Panc1 (cell line): ENCODE results near the gene GNB1. TPM values are rescaled to one million over a fixed set of nuclear protein-coding genes. Genes with fewer than 3 reads are reported as not detected.

Experiments used
- ATAC-seq: fragments of 200-7000 bp; cut with Tn5 transposase; 2 replicates; pipeline ENCODE4 v1.9.1; 2020; ENCODE audit warnings: mild to moderate bottlenecking, moderate library complexity
- BruUV-seq: library from RNA; stranded (reverse); fragments of 400-500 nt; replicated peaks from 2 replicates; lab custom pipeline; 2021; lab: Mats Ljungman, UMichigan
- CTCF ChIA-PET: fragments of 300-600 bp; sonication (Branson Sonifier 250); formaldehyde crosslinking; loops from one replicate; lab custom pipeline; 2022; ENCODE audit warnings: antibody characterized with exemption; lab: Charles Lee
- POLR2A ChIA-PET: fragments of 300-600 bp; sonication (Branson Sonifier 250); formaldehyde crosslinking; loops from one replicate; lab custom pipeline; 2022; ENCODE audit warnings: antibody characterized with exemption; lab: Charles Lee
- DNase-seq: peaks from one replicate; pipeline ENCODE4 v3.0.0-alpha.2; 2010; ENCODE audit warnings: low read depth, low spot score
- H3K27ac ChIP-seq: 2 replicates; pipeline ENCODE4 v1.5.1; 2011; ENCODE audit warnings: mild to moderate bottlenecking, low read length, inconsistent platforms
- H3K27me3 ChIP-seq: fragments of 200-500 bp; sonication (Bioruptor generic); 2 replicates; pipeline ENCODE4 v1.6.0; 2014; ENCODE audit warnings: low read length, inconsistent platforms; ENCODE audit not compliant: control insufficient read depth, insufficient read depth
- H3K36me3 ChIP-seq: fragments of 200-500 bp; sonication (Bioruptor generic); 2 replicates; pipeline ENCODE4 v1.5.1; 2014; ENCODE audit warnings: inconsistent platforms, mild to moderate bottlenecking, low read length, moderate library complexity; ENCODE audit not compliant: control insufficient read depth, insufficient read depth
- H3K4me1 ChIP-seq: 2 replicates; pipeline ENCODE4 v1.5.1; 2011; ENCODE audit warnings: inconsistent platforms, mild to moderate bottlenecking, low read length, moderate library complexity; ENCODE audit not compliant: control insufficient read depth, insufficient read depth
- H3K4me3 ChIP-seq, 2 experiments: 2 replicates each; pipeline ENCODE4 v1.5.1; 2011 to 2012; ENCODE audit warnings: low read depth in 2 of 2, low read length in 2 of 2, mild to moderate bottlenecking in 2 of 2, inconsistent platforms in 1 of 2, moderate library complexity in 1 of 2
- H3K9me3 ChIP-seq: fragments of 200-500 bp; sonication (Bioruptor generic); 2 replicates; pipeline ENCODE4 v1.5.1; 2014; ENCODE audit warnings: low read depth, mild to moderate bottlenecking, inconsistent platforms, low read length, moderate library complexity; ENCODE audit not compliant: control insufficient read depth, insufficient read depth
- CTCF ChIP-seq: fragments of 450-650 bp; IDR thresholded peaks from 2 replicates; pipeline ENCODE4 v1.5.1; 2017; ENCODE audit warnings: mild to moderate bottlenecking
- POLR2AphosphoS5 ChIP-seq: IDR thresholded peaks from 2 replicates; pipeline ENCODE4 v1.6.1; 2012; ENCODE audit warnings: mild to moderate bottlenecking, low read depth, low read length, moderate library complexity
- REST ChIP-seq, 2 experiments: IDR thresholded peaks; 2 replicates each; pipeline ENCODE4 v1.6.1; 2011 to 2012; ENCODE audit warnings: low read depth in 2 of 2, control low read depth in 1 of 2, low read length in 1 of 2, mild to moderate bottlenecking in 1 of 2, moderate library complexity in 1 of 2; ENCODE audit not compliant: insufficient read depth in 1 of 2
- SIN3A ChIP-seq: IDR thresholded peaks from 2 replicates; pipeline ENCODE4 v1.6.1; 2012; ENCODE audit warnings: low read depth, mild to moderate bottlenecking, low read length, moderate library complexity, borderline replicate concordance; ENCODE audit not compliant: insufficient read depth
- TCF7L2 ChIP-seq: IDR thresholded peaks from 2 replicates; pipeline ENCODE4 v1.6.1; 2011; ENCODE audit warnings: mild to moderate bottlenecking, low read depth, low read length, inconsistent platforms
- in situ Hi-C: cut with HindIII; loops from 2 replicates; pipeline ENCODE4 v1.10.0; 2016; ENCODE audit warnings: low sequenced_read_pairs, low pct_unique_long_range_greater_than_20kb
- intact Hi-C: fragments of 100-400 bp; cut with micrococcal nuclease; formaldehyde crosslinking; loops from one replicate; pipeline ENCODE4 v1.10.0; 2022; ENCODE audit not compliant: unreplicated experiment
- total RNA-seq: library from RNA; stranded (reverse); gene quantifications from one replicate; pipeline ENCODE4 v1.2.1, GENCODE V29; 2021; ENCODE audit not compliant: unreplicated experiment

Gene GNB1
- total RNA-seq, 1 experiment from 2014 or later: 499 TPM

- TF ChIP-seq POLR2AphosphoS5 (no peak), CTCF (no peak), SIN3A (no peak), REST (IDR thresholded peaks at IDR 0.05; ENCODE audit: insufficient read depth in 1 of 2, low read depth in 2 of 2, low read length in 1 of 2) (no peak), TCF7L2 (no peak)
- Histone ChIP-seq H3K9me3 (no peaks in the 10 kb centered on the region), H3K4me1 (peaks cover 19% of the 10 kb centered on the region), H3K4me3 (no peak overlapping the region), H3K27me3 (no peaks in the 10 kb centered on the region), H3K36me3 (peaks cover 21% of the 10 kb centered on the region), H3K27ac (no peak overlapping the region)
- DNase-seq: no peak
- intact Hi-C loops (no loop called here), in situ Hi-C loops (no loop called here)
- ATAC-seq: no peak
- ChIA-PET POLR2A (no interaction called here), CTCF (no interaction called here)
- no TSS peak for BruUV-seq
Observed at GRCh38 chr1:1784933-1785332, 106.0 kb downstream of the GNB1 start.

GRCh38 chr1:1783320-1783719, 107.6 kb downstream of the GNB1 start:
- intact Hi-C loops (no loop called here), in situ Hi-C loops (no loop called here)
- BruUV-seq: no TSS peak
- TF ChIP-seq CTCF (no peak), TCF7L2 (no peak), SIN3A (no peak), REST (IDR thresholded peaks at IDR 0.05; ENCODE audit: insufficient read depth in 1 of 2, low read depth in 2 of 2, low read length in 1 of 2) (no peak), POLR2AphosphoS5 (no peak)
- ChIA-PET POLR2A (no interaction called here), CTCF (no interaction called here)
- H3K4me3 ChIP-seq: no peak overlapping the region
- H3K9me3 ChIP-seq: no peaks in the 10 kb centered on the region
- DNase-seq: no peak
- peak overlapping the region; percentile 72 for H3K27ac ChIP-seq
- peaks cover 32% of the 10 kb centered on the region for H3K4me1 ChIP-seq
- peaks cover 19% of the 10 kb centered on the region for H3K36me3 ChIP-seq
- H3K27me3 ChIP-seq: no peaks in the 10 kb centered on the region
- ATAC-seq: no peak
